ENCODE data around the gene XPOT.

The XPOT gene

GRCh38 chr12:64494998-64495729 is 91.0 kb downstream of the XPOT start:
- H3K9me3 Mint-ChIP-seq = no peaks in the 10 kb centered on the region
- H3K27ac Mint-ChIP-seq = no peak overlapping the region
- TF ChIP-seq CTCF (IDR thresholded peaks at IDR 0.05; ENCODE audit: unreplicated experiment in 3 of 3) = no peak
- no peaks in the 10 kb centered on the region for H3K4me1 Mint-ChIP-seq
- no peaks in the 10 kb centered on the region for H3K27me3 Mint-ChIP-seq (ENCODE audit: low read depth)
- H3K36me3 Mint-ChIP-seq (ENCODE audit: low read depth) = peaks cover 45% of the 10 kb centered on the region
- no peak overlapping the region for H3K4me3 Mint-ChIP-seq

GRCh38 chr12:64496839-64497400 is 92.7 kb downstream of the XPOT start:
- Mint-ChIP-seq H3K4me1 (no peaks in the 10 kb centered on the region), H3K27me3 (ENCODE audit: low read depth) (no peaks in the 10 kb centered on the region), H3K36me3 (ENCODE audit: low read depth) (peaks cover 48% of the 10 kb centered on the region), H3K9me3 (no peaks in the 10 kb centered on the region), H3K27ac (no peak overlapping the region), H3K4me3 (no peak overlapping the region)
- TF ChIP-seq CTCF (IDR thresholded peaks at IDR 0.05; ENCODE audit: unreplicated experiment in 3 of 3) = no peak

- no peak overlapping the region for H3K4me3 Mint-ChIP-seq
- H3K4me1 Mint-ChIP-seq = no peaks in the 10 kb centered on the region
- no peak for TF ChIP-seq CTCF (IDR thresholded peaks at IDR 0.05; ENCODE audit: unreplicated experiment in 3 of 3)
- peaks cover 46% of the 10 kb centered on the region for H3K36me3 Mint-ChIP-seq (ENCODE audit: low read depth)
- no peak overlapping the region for H3K27ac Mint-ChIP-seq
- H3K27me3 Mint-ChIP-seq (ENCODE audit: low read depth) = no peaks in the 10 kb centered on the region
- no peaks in the 10 kb centered on the region for H3K9me3 Mint-ChIP-seq
Measured at GRCh38 chr12:64497484-64497883, 93.3 kb downstream of the XPOT start.

GRCh38 chr12:64497903-64498302 is 93.7 kb downstream of the XPOT start:
- peaks cover 46% of the 10 kb centered on the region for H3K36me3 Mint-ChIP-seq (ENCODE audit: low read depth)
- no peaks in the 10 kb centered on the region for H3K9me3 Mint-ChIP-seq
- no peak for TF ChIP-seq CTCF (IDR thresholded peaks at IDR 0.05; ENCODE audit: unreplicated experiment in 3 of 3)
- no peak overlapping the region for H3K27ac Mint-ChIP-seq
- H3K4me1 Mint-ChIP-seq = no peaks in the 10 kb centered on the region
- no peak overlapping the region for H3K4me3 Mint-ChIP-seq
- no peaks in the 10 kb centered on the region for H3K27me3 Mint-ChIP-seq (ENCODE audit: low read depth)

DNA sequence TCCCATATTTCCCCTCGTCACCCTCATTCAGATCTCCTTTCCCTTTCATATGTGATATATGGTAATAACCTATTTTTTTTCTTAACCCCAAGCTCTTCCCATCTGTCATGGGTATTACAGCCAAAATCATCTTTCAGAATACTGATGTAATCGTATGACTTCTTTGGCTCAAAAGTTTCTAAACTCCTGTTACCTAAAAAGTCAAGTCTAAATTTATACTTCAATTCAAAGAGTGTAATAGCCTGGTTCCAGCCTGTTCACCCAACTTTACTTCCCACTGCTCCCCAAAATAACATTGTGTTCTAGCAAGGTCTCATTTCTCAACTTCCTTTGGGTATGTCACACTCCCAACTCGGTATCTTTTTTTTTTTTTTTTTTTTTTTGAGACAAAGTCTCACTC is 96.2 kb downstream of the XPOT start:
- no peak overlapping the region for H3K4me3 Mint-ChIP-seq

More for the DNA sequence above, 96.2 kb downstream of the XPOT start:
- no peaks in the 10 kb centered on the region for H3K27me3 Mint-ChIP-seq (ENCODE audit: low read depth)
- H3K27ac Mint-ChIP-seq = no peak overlapping the region
- H3K9me3 Mint-ChIP-seq = no peaks in the 10 kb centered on the region
- no peaks in the 10 kb centered on the region for H3K4me1 Mint-ChIP-seq
- no peak for TF ChIP-seq CTCF (IDR thresholded peaks at IDR 0.05; ENCODE audit: unreplicated experiment in 3 of 3)
- H3K36me3 Mint-ChIP-seq (ENCODE audit: low read depth) = peaks cover 43% of the 10 kb centered on the region

Data from nephron (organoid).